HG02763 (cell line): ENCODE results near the gene OR8D1.

ENCODE experiments used
- ATAC-seq: cut with Tn5 transposase; IDR thresholded peaks from one replicate; pipeline ENCODE4 v1.9.1; 2021; ENCODE audit warnings: mild to moderate bottlenecking, moderate library complexity; ENCODE audit not compliant: unreplicated experiment

The OR8D1 gene

DNA sequence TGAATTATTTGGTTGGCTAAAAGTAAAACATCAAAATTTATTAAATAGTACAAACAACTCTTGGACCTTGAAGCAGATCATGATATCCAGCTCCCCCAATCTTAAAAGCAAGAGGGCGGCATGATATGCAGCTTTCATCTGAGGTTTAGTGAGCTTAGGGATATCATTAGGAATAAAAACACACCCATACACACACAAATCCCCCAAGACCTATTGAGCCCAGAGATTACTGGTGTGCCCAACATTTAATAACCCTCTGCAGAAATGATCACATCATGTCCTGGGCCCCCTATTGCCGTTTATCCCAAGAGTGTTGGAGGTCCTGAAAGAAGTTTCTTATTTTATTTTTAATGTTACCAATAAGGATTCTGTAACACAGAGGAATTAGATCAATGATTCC lies at the start of gene OR8D1:
Gene OR8D1 (minus strand): TSS at position 101 of the 400 bp plus-strand sequence. CDS start 3,183 bp downstream, outside the sequence.
- no peak for ATAC-seq

GRCh38 chr11:124359566-124359965 lies 45.8 kb upstream of the OR8D1 start:
- ATAC-seq = no peak

- no peak for ATAC-seq
Measured at GRCh38 chr11:124346311-124346955, 32.7 kb upstream of the OR8D1 start.

DNA sequence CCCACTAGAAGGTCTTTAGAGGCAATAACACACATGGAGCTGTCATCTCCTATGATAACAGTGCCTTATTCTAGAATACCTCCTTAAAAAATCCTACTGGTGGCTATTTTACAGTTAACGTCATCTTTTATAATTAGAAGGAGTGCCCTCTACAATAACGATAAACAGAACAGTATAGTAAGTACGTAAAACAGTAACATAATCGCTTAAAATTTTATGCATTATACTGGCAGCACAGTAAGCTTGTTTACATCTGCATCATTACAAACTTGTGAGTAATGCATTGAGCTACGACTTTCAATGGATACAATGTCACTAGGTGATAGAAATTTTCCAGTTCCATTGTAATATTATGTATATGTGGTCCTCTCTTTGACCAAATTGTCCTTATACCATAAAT lies 30.6 kb upstream of the OR8D1 start:
- ATAC-seq = no peak

DNA sequence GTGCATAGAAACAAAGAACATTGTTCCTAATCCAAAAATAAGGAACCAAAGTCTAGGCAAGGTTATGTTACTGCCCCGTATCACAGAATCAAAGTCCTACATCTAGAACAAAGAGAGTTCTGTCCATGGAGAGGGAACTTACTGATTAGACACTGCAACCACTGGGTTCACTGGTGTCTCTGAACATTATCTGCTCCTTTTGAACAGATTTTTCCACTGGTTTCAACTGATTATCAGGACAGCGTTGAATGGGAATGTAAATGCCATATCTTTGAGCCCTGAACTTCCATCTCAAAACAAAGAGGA lies 26.3 kb upstream of the OR8D1 start:
- ATAC-seq = no peak

DNA sequence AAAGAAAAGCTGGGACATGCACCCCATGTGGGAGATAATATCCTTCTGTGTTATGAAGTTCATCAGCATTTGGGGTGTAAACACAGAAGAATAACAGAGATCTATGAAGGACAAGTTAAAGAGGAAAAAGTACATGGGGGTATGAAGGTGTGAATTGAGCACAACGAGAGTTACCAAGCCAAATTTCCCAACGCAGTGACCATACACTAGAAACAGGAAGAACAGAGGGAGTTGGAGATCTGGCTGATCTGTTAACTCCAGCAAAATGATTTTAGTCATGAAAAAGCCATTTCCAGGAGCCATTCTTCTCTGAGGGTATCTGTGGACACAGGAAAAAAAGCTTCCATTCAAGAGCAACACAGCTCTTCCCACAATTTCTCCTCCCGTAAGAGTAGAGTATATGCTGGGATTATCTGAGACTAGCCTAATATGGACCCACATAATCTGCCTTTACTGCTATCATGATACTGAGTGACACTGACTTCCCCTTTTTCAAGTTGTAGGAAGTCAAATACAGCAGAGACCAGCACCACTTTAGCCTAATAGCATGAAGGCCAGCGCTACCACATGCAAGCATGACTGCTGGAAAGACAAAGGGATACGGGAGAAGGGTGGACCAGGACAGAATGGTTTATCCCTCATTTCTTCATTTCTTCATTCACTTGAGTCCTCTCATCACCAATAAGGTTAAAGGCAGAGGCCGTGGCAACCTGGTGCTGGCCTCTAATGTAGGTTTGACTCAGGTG lies 25.8 kb upstream of the OR8D1 start:
- ATAC-seq = no peak

DNA sequence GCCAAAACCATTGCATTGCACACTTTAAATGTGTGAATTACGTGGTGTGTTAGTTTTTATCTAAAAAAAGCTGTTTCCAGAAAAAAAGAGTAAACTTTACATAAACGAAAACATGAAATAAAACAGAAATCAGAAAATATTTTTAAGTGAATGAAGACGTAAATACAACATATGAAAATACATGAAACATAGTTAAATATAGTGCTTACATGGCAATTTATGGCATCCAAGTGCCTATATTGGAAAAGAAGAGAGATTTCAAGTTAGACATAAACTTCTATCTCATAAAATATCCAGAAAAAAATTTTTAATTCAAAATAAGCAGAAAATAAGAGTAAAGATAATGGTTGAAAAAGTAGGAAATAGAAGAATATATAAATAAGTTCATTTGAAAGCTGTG lies 18.1 kb upstream of the OR8D1 start:
- no peak for ATAC-seq

GRCh38 chr11:124329787-124330478 lies 16.2 kb upstream of the OR8D1 start:
- ATAC-seq = peak; percentile 89

GRCh38 chr11:124327775-124328174 lies 14.0 kb upstream of the OR8D1 start:
- no peak for ATAC-seq

DNA sequence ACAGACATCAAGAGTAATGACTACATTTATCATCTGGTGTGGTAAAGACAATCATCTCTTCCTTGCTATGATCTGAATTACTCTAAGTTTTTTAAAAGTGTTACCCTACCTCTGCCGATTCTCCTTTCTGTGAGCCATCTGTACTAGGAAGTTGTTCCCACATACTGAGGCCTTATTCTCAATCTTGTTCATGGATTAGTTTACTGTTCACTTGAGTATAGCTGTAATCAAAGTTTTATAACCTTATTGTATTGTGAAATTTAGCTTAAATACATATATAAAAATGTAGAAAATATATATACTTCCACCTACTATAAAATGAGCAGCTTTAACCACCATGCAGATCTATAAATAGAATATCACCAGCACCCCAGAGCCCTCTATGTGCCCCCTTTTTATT lies 8.6 kb upstream of the OR8D1 start:
- ATAC-seq = no peak

DNA sequence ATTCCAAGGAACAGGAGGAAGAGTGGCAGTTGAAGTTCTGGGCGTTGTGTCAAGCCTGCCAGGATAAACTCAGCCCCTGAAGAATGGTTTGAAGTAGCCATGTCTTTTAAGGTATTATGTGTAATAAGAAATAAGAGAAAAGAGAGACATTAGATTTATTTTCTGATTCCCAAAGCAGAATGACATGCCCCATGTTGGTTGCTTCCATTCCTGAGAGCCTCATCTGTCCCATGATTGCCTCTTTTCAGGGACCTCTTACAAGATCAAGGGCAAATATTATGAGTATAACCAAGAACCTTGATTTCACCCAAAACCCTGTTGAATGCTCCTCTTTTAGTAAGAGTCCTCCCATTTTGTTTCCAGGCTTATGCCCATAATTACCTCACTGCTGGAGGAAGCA lies 6.3 kb upstream of the OR8D1 start, which contains the start of gene OR8D2:
Gene OR8D2 (minus strand): TSS at position 101 of the 400 bp plus-strand sequence. CDS start 0 bp downstream, at position 101.
- no peak for ATAC-seq

DNA sequence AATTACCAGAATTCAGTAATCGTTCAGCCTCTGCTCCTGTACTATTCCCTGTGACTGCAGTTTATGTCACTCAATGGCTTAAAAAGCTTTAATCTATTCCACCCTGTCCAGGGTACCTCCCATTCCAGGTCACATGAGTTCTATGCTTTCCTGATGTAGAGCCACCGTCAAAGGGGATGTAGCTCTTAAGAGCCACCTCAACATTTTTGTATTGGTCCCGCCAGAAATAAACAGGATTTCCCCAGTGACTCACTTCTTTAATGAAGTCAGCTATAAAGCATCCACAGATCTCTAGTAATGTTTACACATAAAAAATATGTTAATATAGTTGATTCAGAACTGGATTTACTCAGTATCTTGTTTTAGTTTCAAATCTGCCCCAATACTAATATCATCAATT lies 1.3 kb upstream of the OR8D1 start:
- no peak for ATAC-seq

- ATAC-seq = no peak
Measured at GRCh38 chr11:124313131-124313530, 618 bp downstream of the OR8D1 start.

- no peak for ATAC-seq
Measured at GRCh38 chr11:124311670-124312069, 2.1 kb downstream of the OR8D1 start.

DNA sequence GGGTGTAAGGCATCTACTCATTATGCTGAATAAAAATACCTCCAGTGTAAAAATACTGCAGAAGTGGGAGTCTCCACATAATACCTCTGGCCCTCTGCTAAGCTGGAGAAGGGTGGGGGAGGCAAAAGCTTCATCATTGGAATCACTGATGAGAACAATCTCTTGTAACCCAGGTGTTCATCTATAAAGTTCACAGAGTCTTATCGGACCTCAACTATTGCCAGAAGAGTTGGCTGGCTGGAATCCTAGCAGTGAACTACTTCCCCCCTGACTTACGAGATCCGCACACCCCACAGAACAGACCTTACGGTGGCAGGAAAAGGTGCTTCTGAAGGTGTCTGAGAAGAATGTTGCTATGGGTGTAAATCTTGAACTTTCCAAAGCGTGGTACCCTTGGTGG lies 2.5 kb downstream of the OR8D1 start:
- ATAC-seq = no peak

- ATAC-seq = no peak
Measured at GRCh38 chr11:124310721-124311120, 3.0 kb downstream of the OR8D1 start.

- ATAC-seq = no peak
Measured at GRCh38 chr11:124307093-124307492, 6.7 kb downstream of the OR8D1 start.

- ATAC-seq = no peak
Measured at GRCh38 chr11:124302347-124303125, 11.2 kb downstream of the OR8D1 start.

- no peak for ATAC-seq
Measured at GRCh38 chr11:124301548-124301947, 12.2 kb downstream of the OR8D1 start.

DNA sequence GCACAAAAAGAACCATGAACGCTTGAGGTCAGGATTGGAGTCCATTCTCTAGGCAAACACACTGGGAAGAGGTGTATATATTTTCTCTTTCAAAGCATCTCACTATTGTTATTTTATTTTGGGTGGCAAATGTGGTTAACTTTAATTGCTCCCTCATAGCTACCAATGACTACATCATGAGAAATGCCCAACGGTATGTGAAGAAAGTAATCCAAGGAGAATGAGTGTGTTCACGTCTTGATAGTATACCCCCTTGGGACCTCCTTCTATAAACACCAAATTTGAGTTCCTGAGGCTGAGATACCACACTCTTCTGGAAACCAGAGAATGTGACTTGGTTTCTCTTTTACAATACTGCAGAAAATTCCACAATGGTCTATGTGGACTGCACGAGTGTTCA lies 15.8 kb downstream of the OR8D1 start:
- ATAC-seq = no peak

DNA sequence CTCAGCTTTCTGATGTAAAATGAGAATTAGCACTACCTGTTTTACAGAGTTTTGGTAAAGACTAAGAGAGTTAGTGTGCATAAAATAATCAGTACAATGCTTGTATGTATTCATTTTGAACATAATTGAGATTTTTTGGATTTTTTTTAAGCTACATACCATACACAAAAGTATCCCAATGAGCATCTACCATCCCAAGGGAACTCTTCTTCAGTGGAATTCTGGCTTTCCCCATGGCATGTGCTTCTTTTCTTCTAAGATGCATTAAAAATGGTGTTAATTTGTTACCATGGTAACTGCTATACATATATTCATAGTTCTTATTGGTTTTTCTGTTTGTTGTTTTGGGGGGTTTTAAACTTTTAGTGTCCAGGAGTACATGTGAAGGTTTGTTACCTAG lies 17.7 kb downstream of the OR8D1 start:
- ATAC-seq = no peak
